Stimulated activated CD8-positive, alpha-beta memory T cell treated with anti-CD3 and anti-CD28 coated beads, Interleukin-4, amount 100 ng/mL, for 1 hour (primary cell): ENCODE data around the gene ADGRG1.
"Not testable (repeated sequence)": the region's sequence is repeated elsewhere in the genome, so short reads cannot be mapped to it uniquely, and the experiment has no call there.

Experiments used
- DNase-seq, 2 donors: peaks; one replicate each; pipeline ENCODE4 v3.0.0-alpha.2; 2020; ENCODE audit warnings: low read depth in 2 of 2, low spot score in 1 of 2

The ADGRG1 gene

DNA sequence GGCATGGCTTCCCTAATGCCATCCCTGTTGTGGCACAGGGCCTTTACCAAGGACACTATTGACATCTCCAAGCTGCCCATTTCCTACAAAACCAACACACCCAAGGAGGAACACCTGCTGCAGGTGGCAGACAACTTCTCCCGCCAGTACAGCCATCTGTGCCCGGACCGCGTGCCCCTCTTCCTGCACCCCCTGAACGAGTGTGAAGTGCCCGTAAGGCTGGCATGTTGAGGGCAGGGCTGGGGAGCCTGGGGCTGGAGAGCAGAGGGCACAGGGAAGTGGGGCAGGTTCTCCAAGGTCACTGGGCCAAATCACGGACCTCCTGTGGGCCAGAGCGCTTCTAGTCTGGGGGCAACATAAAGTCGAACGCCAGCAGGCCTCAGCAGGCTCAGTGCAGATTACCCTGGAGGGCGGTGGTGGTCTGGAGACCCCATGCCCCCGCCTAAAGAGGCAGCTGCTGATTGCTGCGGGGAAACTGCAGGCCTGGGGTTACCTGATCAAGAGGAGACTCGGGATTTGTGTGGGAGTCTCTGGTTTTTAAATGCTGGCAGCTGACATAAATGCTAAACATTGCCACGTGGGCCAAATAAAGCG lies 70.5 kb downstream of the ADGRG1 start:
- DNase-seq = no peak

DNA sequence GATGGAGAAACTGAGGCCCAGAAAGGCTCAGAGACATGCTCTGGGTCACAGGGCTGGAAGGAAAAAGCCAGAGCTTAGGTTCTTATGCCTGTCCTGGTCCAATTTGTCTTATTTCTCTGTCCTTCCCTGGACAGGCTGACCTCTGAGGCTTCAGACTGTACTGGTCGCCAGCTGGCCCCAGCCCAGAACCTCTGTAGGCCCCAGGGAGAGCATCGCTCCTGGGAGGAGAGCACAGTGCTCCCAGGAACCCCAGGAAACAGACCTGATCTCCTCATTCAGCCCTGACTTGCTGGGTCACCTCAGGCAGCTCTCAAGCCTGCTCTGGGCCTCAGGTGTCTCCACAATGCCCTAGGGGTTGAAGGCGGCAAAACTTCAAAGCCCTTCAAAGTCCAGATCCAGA lies 71.1 kb downstream of the ADGRG1 start:
- DNase-seq = no peak

DNA sequence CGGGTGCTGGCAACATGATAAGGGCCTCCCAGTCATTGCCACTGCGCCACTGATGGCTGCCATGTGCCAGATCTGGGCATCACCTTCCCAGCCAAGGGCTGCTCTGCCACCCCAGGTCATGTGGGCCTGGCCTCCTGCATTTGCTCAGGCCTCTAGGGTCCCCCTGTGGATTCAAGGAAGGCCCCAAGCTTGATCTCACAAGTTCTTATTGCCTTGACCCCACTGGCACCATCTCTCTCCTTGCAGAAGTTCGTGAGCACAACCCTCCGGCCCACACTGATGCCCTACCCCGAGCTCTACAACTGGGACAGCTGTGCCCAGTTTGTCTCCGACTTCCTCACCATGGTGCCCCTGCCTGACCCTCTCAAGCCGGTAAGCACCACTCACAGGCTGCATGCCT lies 71.5 kb downstream of the ADGRG1 start:
- DNase-seq = no peak

DNA sequence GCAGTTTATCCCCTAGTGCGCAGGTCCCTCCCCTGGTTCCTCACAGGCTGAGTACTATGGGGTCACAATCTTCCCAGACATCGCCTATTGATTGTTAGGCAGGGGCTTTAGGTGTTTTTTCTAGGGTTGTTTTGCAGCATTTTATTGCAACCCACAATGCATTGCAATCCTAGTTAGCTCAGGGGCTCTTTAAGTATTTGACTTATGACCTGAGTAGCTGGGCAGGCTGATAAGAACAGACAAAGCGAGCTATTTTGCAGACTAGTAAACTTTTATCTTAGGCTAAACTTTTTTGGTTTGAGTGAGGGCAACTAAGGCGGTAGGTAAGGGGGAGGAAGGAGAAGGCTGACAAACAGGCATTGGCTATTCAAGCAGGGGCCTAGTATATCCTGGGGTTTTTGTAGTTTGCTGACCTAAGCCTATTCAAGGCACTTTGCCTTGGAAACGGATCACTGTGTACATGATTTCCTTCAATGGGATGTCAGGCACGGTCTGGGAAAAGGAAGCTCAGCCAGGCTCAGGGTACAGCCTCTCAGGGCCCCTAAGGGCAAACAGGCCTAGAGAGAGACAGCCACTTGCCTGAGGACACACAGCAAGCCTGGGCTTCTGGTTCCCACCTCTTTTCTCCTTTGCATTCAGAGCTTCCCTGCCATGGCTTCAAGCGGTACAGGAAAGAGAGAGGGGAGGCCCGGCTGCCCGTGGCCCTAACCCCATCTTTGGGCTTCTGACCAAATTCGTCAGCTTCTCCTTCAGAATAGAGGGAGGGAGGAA lies 72.5 kb downstream of the ADGRG1 start:
- DNase-seq = no peak

DNA sequence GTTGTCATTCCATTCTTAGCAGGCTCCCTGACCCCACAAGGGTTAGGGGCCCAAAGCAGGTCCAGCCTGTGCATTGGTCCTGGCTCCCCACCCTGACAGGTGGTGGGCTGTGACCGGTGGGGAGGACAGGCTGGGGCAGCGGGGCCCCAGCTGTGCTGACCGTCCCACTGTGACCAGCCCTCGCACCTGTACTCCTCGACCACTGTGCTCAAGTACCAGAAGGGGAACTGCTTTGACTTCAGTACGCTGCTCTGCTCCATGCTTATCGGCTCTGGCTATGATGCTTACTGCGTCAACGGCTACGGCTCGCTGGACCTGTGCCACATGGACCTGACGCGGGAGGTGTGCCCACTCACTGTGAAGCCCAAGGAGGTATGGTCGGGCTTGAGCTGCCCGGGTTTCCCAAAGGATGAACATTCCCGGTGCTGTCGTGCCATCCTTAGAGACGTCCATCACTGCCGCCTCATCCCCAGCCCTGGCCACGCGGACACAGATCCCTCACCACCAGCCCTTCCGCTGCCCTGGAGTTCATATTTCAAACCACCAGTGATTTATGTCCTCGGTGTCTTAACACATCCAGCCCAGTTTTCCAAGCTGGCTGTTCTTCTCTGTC lies 73.4 kb downstream of the ADGRG1 start:
- DNase-seq = no peak

DNA sequence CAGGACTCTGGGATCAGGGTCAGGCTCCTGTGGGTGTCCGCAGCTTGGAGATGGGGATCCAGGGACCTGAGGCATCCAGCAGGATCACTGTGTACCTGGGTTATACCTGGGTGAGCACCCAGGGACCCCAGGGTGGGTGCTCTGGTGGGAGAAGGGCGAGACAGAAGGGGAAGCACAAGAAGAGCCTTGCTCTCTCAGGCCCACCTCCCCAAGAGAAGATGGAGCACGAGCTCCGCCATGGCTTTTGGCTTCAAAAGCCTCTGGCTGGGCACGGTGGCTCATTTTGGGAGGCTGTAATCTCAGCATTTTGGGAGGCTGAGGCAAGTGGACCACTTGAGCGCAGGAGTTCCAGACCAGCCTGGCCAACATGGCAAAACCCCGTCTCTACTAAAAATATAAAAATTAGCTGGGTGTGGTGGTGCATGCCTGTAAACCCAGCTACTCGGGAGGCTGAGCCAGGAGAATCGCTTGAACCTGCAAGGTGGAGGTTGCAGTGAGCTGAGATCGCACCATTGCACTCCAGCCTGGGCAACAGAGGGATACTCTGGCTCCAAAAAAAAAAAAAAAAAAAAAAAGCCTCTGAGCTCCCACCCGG lies 75.1 kb downstream of the ADGRG1 start:
- DNase-seq = no peak

DNA sequence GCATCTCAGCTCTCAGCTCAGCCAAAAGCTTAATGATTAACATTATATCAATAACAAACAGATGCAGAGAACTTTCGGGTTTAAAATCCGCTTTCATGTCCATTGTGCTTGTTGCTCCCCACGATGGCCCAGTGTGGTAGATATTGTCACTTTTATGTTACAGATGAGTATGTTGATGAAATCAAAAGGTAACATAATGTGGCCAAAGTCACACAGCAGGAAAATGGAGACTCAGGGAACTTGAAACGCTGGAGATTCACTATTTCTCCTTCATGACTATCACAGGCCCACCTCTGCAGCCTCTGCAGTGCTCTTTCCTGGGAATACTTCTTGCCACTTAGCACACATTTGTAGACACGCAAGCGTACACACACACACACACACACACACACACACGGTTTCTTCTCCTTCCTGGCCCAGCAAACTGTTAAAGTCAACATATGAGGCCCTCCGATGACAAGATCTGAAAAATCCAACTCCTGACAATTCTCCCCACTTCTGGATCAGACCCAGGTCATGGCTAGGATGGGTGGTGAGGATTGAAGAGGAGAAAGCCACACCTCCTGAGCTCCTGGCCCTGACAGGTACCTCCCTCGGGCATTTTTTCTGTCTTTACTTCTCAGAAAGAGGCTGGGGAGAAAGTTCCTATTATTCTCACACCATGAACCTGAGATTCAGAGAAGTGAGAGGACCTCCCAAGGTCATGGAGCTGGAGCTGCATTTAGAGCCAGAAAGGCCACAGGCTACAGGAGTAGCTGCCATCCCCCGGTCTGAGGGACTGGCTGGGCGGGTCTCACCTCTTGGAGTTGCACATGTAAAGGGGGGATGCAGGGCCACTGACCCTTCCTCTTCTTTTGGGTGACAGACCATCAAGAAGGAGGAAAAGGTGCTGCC lies 75.8 kb downstream of the ADGRG1 start:
- DNase-seq = no peak

DNA sequence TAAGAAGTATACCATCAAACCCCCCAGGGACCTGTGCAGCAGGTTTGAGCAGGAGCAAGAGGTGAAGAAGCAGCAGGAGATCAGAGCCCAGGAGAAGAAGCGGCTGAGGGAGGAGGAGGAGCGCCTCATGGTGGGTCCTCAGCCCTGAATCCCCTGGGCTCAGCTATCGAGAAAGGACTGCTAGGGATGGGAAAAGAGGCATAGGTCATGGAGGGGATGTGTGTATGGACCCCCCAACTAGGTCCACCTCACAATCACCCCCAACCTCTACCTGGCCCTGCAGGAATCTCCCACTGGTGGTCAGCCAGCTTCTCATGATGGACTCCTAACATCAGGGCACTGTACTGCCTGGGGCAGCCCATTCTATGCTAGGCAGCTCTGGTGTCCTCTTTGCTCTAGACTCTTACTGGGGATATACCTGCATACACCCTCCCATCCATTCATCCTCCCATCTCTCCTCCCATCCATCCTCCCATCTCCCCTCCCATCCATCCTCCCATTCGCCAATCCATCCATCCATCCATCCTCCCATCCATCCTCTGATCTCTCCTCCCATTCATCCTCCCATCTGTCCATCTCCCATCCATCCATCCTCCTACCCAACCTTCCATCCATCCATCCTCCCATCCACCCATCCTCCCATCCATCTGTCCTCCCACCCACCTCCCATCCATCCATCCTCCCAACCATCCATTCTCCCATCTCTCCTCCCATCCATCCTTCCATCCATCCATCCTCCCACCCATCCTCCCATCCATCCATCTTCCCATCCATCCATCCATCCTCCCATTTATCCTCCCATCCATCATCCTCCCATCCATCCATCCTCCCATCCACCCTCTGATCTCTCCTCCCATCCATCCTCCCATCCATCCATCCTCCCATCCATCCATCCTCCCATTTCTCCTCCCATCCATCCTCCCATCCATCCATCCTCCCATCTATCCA lies 76.7 kb downstream of the ADGRG1 start:
- no peak for DNase-seq

DNA sequence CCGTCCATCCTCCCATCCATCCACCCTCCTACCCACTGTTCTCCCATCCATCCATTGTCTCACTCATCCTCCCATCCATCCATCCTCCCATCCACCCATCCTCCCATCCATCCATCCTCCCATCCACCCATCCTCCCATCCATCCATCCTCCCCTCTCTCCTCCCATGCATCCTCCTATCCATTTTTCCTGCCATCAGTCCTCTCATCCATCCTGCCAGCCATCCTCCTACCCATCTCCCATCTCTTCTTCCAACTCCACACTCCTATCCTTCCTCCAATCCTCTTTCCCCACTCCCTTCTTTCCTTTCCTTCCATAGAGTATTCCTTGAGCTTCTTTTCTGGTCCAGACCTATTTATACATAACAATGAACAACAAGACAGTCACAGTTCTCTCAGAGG lies 78.3 kb downstream of the ADGRG1 start:
- DNase-seq = no peak

DNA sequence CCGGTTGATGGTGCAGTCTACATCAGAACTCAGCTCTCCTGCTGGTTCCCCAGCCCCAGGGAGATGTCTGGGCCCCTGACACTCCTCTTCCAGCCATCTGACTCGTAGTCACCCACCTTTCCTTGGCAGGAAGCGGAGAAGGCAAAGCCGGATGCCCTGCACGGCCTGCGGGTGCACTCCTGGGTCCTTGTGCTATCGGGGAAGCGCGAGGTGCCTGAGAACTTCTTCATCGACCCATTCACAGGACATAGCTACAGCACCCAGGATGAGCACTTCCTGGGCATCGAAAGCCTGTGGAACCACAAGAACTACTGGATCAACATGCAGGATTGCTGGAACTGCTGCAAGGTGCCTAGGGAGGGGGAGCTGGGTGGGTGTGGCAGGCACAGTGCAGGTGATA lies 78.9 kb downstream of the ADGRG1 start:
- DNase-seq = no peak

DNA sequence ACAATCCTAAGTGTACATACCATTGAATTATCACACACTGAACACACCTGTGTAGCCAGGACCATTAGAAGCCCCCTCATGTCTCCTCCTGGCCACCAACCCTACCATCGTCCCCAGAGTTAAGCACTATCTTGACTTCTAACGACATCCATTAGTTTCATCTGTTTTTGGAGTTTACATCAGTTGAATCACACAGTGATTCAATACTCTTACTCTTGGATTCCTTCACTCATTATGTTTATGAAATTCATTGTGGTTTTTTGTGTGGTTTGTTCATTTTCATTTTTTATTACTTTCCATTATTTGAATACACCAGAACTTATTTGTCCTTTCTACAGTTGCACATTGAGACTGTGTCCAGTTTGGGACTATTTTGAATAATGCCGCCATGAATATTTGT lies 79.7 kb downstream of the ADGRG1 start:
- no peak for DNase-seq

DNA sequence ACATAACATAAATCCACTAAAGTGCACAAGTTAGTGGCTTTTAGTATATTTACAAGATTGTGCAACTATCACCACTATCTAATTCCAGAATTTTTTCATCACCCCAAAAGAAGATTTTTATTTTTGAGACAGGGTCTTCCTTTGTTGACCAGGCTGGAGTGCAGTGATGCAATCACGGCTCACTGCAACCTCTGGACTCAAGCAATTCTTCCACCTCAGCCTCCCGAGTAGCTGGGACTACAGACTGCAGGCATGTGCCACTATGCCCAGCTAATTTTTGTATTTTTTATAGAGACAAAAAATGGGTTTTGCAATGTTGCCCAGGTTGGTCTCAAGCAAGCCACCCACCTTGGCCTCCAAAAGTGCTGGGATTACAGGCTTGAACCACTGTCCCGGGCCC lies 81.2 kb downstream of the ADGRG1 start:
- no peak for DNase-seq

DNA sequence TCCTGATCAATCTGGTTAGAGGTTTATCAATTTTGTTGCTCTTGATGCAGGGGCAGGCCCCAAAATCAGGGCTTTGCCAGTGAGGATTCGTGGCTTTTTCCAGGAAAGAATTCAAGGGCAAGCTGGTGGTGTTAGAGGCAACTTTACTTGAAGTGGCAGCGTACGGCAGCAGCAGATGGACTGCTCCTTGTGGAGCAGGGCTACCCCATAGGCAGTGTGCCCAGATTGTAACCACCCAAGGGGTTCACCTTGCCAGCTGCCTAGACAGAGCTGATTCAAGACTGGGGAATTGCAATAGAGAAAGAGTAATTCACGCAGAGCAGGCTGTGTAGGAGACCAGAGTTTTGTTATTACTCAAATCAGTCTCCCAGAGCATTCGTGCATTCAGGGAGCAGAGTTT lies 82.9 kb downstream of the ADGRG1 start:
- no peak for DNase-seq

DNA sequence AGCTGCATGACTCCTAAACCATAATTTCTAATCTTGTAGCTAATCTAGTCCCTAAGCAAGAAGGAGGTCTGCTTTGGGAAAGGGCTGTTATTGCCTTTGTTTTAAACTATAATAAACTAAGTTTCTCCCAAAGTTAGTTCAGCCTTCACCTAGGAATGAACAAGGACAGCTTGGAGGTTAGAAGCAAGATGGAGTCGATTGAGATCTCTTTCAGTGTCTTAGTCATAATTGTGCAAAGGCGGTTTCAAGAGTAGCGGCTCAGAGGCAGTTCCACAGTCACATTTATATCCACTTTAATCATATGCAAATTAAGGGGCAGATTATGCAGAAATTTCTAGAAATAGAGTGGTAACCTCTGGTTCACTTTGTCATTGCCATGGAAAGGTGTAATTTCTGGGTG lies 83.6 kb downstream of the ADGRG1 start:
- DNase-seq = no peak

DNA sequence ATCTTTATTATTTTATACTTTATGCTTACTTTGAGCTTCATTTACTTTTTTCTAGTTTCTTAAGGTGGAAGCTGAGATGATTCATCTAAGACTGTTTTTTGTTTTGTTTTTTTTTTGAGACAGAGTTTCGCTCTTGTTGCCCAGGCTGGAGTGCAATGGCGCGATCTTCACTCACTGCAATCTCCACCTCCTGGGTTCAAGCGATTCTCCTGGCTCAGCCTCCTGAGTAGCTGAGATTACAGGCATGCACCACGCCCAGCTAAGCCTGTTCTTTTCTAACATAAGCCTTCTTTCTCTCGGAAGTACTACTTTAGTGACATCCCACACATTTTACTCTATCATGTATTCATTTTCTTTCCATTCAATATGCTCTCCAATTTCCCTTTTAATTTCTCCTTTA lies 84.1 kb downstream of the ADGRG1 start:
- not testable (repeated sequence) for DNase-seq

DNA sequence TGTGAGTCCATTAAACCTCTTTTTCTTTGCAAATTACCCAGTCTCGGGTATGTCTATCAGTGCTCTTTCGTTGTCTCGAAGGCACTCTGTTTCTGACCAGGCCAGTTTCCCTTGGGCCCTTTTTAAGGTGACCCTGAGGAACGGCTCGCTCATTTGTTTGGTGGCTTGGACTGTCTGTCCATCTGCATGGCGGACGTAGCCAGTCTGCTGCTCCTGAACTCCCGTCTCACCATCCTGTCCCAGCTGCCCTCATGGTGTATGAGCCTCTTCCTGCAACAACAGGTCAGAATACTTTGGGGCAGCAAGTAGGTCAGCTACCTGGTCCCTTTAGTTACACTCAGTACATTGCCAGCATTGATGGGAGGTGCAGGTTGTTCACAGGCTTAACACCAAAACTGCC lies 85.2 kb downstream of the ADGRG1 start:
- no peak for DNase-seq

DNA sequence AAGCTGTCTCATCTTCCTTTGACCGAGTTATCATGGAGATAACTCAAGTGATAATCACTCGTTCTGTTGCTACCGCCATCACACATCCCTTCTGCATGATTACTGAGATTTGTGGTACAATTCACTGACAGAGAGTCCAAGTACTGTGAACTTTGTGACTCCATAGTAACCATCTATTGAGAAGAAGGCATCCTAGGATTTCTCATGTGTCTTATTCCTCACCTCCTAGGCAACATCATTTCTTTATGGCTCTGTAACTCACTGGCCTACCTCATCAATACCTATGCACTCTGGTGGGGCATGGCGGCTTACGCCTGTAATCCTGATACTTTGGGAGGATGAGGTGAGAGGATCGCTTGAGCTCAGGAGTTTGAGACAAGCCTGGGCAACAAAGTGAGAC lies 85.6 kb downstream of the ADGRG1 start:
- no peak for DNase-seq
